ENCODE data around the gene TACC2. TPM values are rescaled to one million over a fixed set of nuclear protein-coding genes. Genes with fewer than 3 reads are reported as not detected.
A peak's percentile ranks its signal among the peaks of the same experiment; 100 is the strongest.

The TACC2 gene
- total and polyA plus RNA-seq, 2 experiments from 2014 or later, result 30.8 to 35.9 TPM

GRCh38 chr10:122269059-122269687, 280.2 kb downstream of the TACC2 start:
- Mint-ChIP-seq H3K27ac (no peak overlapping the region), H3K36me3 (ENCODE audit: low read depth) (no peaks in the 10 kb centered on the region), H3K27me3 (ENCODE audit: insufficient read depth, low read depth, poor library complexity) (peaks cover 12% of the 10 kb centered on the region), H3K4me1 (peaks cover 7% of the 10 kb centered on the region), H3K4me3 (no peak overlapping the region), H3K9me3 (no peaks in the 10 kb centered on the region)
- DNase-seq (ENCODE audit: low spot score) (peak; percentile 50), ATAC-seq (peak; percentile 27; the same call in 2 of the 3 replicates)
- H3K4me1 ChIP-seq (ENCODE audit: insufficient read depth), result peaks cover 4% of the 10 kb centered on the region; the same call in 1 of the 2 replicates
- no peak overlapping the region for H2AFZ ChIP-seq
- no peaks in the 10 kb centered on the region for H3K27me3 ChIP-seq (ENCODE audit: insufficient read depth)
- no peak for TF ChIP-seq EZH2phosphoT487 (IDR thresholded peaks at IDR 0.05; ENCODE audit: unreplicated experiment)
- no peak for TF ChIP-seq ETS1 (IDR thresholded peaks at IDR 0.05)
- TF ChIP-seq CREB1 (CRISPR knock-in tag; IDR thresholded peaks at IDR 0.05; ENCODE audit: low read depth), result no peak
- no peak for TF ChIP-seq ZNF114 (CRISPR knock-in tag; IDR thresholded peaks at IDR 0.05)
- no peak for TF ChIP-seq ZNF462 (CRISPR knock-in tag; IDR thresholded peaks at IDR 0.05)
- no peak for TF ChIP-seq STAT1 (IDR thresholded peaks at IDR 0.05; ENCODE audit: unreplicated experiment)
- no peak for TF ChIP-seq CTCF (conservative IDR thresholded peaks at IDR 0.05; ENCODE audit: low read depth in 2 of 2)
- no peak for TF ChIP-seq NANOG (IDR thresholded peaks at IDR 0.05; ENCODE audit: borderline replicate concordance)
- no peak for TF ChIP-seq REST (IDR thresholded peaks at IDR 0.05; ENCODE audit: unreplicated experiment)
- no peak for TF ChIP-seq EZH2 (IDR thresholded peaks at IDR 0.05; ENCODE audit: low read depth, unreplicated experiment)
- no peak for TF ChIP-seq POLR2AphosphoS5 (IDR thresholded peaks at IDR 0.05; ENCODE audit: low read depth)
- no peak for TF ChIP-seq ZNF331 (CRISPR knock-in tag; IDR thresholded peaks at IDR 0.05; ENCODE audit: low read depth)
- no peak for TF ChIP-seq JUNB (IDR thresholded peaks at IDR 0.05; ENCODE audit: unreplicated experiment)
- H3K79me2 ChIP-seq (replicated peaks; ENCODE audit: insufficient read depth), result no peaks in the 10 kb centered on the region
- H4K20me1 ChIP-seq (replicated peaks; ENCODE audit: insufficient read depth), result no peaks in the 10 kb centered on the region
- no peaks in the 10 kb centered on the region for H3F3A ChIP-seq (replicated peaks; ENCODE audit: low read depth)
- H3K4me3 ChIP-seq, result no peak overlapping the region
- H3K4me2 ChIP-seq, result no peak overlapping the region
- peaks cover 4% of the 10 kb centered on the region; the same call in 1 of the 2 replicates for H3K9me2 ChIP-seq (ENCODE audit: insufficient read depth)
- no peaks in the 10 kb centered on the region for H3K36me3 ChIP-seq (ENCODE audit: insufficient read depth)
- H3K27ac ChIP-seq (ENCODE audit: low read depth), result no peak overlapping the region
